Left lung (tissue), 10 donors: Measurements from ENCODE around the gene SORBS1. TPM values are rescaled to one million over a fixed set of nuclear protein-coding genes. Genes with fewer than 3 reads are reported as not detected.

ENCODE experiments used
- ATAC-seq: fragments of 200-7000 bp; cut with Tn5 transposase; one replicate; pipeline ENCODE4 v1.9.1; 2020; ENCODE audit warnings: moderate library complexity
- DNase-seq, 4 donors: peaks; one replicate each; pipeline ENCODE4 v3.0.0-alpha.2; 2013 to 2020
- H3K27ac ChIP-seq, 2 donors: fragments of 200-600 bp; sonication (generic) in 1 of 2; one replicate each; pipeline versions ENCODE4 v1.5.0 to v1.8.0; 2020 to 2021
- H3K27me3 ChIP-seq, 2 donors: fragments of 200-600 bp; sonication (generic) in 1 of 2; one replicate each; pipeline versions ENCODE4 v1.5.0 to v1.8.0; 2020 to 2021
- H3K36me3 ChIP-seq, 2 donors: fragments of 200-600 bp; sonication (generic) in 1 of 2; one replicate each; pipeline versions ENCODE4 v1.5.0 to v1.8.0; 2020 to 2021
- H3K4me1 ChIP-seq, 2 donors: fragments of 200-600 bp; one replicate each; pipeline ENCODE4 v1.8.0; 2021
- H3K4me3 ChIP-seq, 2 donors: fragments of 200-600 bp; sonication (generic) in 1 of 2; one replicate each; pipeline versions ENCODE4 v1.5.0 to v1.8.0; 2020 to 2021; ENCODE audit warnings: mild to moderate bottlenecking in 1 of 2
- H3K9me3 ChIP-seq, 2 donors: fragments of 200-600 bp; sonication (generic) in 1 of 2; one replicate each; pipeline versions ENCODE4 v1.5.0 to v1.8.0; 2020 to 2021
- intact Hi-C, 2 donors: fragments of 100-400 bp; cut with DNase I; formaldehyde crosslinking; loops; one replicate each; pipeline versions ENCODE4 v1.11.2 to v1.14.2; 2022
- polyA plus RNA-seq, 6 donors: library from polyadenylated mRNA; unstranded; fragments of 120-200 nt; gene quantifications; one replicate each; pipeline ENCODE4 v1.2.1, GENCODE V29; 2013; ENCODE audit not compliant: insufficient read length in 6 of 6
- total RNA-seq, 2 donors: library from RNA; stranded (reverse); fragmentation: NEBNext Ultra II Directional; extraction: Animal tissue kit (Norgen Biotek cat#: 25700); gene quantifications; one replicate each; pipeline ENCODE4 v1.2.1, GENCODE V29; 2021
- TF ChIP-seq, protein P1 (sequence below), 2 donors: fragments of 200-600 bp; sonication (generic) in 1 of 2; IDR thresholded peaks; one replicate each; pipeline versions ENCODE4 v1.5.0 to v1.8.0; 2021; ENCODE audit warnings: antibody characterized with exemption in 2 of 2
- donor health status: DM: no; HTN: yes; CAD: no.
- donor health status: DM: no; HTN: no; CAD: no.

The SORBS1 gene
- total and polyA plus RNA-seq, 8 donors: 23.3 to 52.7 (median 36.4) TPM

DNA sequence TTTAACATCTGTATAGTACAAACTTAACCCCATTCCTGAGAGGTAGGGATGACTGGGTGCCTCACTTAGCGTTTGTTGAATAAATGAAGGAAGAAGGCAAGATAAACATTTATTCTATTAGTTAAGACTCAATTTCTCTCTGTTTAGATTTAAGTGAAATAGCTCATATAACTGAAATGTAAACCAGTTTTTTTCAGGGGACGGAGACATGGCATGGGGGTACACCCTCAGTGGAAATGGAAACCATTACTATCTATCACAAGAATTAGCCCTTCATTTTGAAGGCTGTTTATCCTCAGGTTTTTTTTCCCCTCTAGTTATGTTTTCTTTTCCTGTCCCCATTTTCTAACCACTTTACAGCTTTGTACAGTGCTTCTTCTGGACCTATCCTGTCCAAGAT, 234.8 kb downstream of the SORBS1 start:
- DNase-seq (no peak), ATAC-seq (no peak)
- TF ChIP-seq, protein P1, sequence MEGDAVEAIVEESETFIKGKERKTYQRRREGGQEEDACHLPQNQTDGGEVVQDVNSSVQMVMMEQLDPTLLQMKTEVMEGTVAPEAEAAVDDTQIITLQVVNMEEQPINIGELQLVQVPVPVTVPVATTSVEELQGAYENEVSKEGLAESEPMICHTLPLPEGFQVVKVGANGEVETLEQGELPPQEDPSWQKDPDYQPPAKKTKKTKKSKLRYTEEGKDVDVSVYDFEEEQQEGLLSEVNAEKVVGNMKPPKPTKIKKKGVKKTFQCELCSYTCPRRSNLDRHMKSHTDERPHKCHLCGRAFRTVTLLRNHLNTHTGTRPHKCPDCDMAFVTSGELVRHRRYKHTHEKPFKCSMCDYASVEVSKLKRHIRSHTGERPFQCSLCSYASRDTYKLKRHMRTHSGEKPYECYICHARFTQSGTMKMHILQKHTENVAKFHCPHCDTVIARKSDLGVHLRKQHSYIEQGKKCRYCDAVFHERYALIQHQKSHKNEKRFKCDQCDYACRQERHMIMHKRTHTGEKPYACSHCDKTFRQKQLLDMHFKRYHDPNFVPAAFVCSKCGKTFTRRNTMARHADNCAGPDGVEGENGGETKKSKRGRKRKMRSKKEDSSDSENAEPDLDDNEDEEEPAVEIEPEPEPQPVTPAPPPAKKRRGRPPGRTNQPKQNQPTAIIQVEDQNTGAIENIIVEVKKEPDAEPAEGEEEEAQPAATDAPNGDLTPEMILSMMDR (IDR thresholded peaks at IDR 0.05): no peak
- H3K27me3 ChIP-seq: no peaks in the 10 kb centered on the region
- no peaks in the 10 kb centered on the region for H3K9me3 ChIP-seq
- intact Hi-C loops: no loop called here
- peaks cover 0 to 18% of the 10 kb centered on the region in 2 donors for H3K4me1 ChIP-seq
- H3K36me3 ChIP-seq: peaks cover 0 to 7% of the 10 kb centered on the region in 2 donors
- no peak overlapping the region for H3K27ac ChIP-seq
- no peak overlapping the region for H3K4me3 ChIP-seq

DNA sequence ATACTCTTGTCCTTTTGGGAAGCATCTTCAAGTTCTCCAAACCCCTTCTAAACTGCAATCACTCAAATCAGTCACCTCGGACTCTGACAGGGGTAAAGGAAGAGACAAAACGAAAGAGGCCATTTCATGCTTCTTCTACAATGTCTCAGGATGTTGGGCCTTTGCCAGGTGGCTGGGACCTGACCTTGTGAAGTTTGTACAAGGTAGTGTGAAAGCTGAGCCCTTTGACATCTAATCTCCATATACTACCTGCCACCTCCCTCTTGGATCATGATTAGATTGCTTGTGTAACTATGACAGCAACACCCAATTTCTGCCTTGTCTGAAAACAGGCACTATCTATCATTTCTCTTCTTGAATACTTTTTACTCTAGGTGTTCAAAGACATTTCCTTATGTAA, 235.3 kb downstream of the SORBS1 start:
- ATAC-seq: no peak
- Histone ChIP-seq H3K4me1 (peaks cover 0 to 18% of the 10 kb centered on the region in 2 donors), H3K27ac (no peak overlapping the region), H3K4me3 (no peak overlapping the region), H3K9me3 (no peaks in the 10 kb centered on the region), H3K36me3 (peaks cover 0 to 7% of the 10 kb centered on the region in 2 donors), H3K27me3 (no peaks in the 10 kb centered on the region)
- TF ChIP-seq, protein P1 (IDR thresholded peaks at IDR 0.05): no peak
- DNase-seq: no peak
- intact Hi-C loops: no loop called here

DNA sequence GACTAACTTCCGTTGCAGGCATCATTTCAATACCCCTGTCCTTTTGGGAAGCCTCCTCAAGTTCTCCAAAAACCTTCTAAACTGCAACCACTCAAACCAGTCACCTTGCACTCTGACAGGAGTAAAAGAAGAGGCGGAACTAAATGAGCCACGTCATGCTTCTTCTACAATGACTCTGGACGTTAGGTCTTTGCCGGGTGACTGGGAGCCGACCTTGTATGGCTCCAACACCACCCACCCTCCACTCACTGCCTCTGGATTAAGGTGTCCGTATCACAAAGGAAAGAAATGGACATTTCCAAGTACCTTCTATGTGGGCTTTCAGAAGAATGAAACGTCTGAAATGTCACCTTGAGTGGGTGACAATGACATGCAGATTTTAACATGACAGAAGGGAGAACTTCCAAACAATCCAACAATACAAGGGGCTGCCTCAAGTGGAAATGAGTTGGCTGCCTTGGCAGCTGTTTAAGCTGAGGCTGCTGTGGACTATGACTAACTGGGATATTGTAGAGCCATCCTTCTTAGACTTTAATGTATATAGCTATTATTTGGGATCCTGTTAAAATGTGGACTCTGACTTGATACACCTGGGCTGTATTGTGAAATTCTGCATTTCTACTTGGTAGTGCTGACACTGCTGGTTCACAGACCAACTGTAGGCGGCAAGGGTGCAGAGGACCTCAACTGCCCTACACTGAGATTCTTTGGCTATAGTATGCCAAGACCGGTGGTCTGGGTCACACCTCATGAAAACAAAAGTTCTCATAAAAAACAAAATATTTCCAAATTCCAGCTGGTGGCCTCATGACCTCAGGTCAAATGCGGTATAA, 236.5 kb downstream of the SORBS1 start:
- TF ChIP-seq, protein P1 (IDR thresholded peaks at IDR 0.05): no peak

DNA sequence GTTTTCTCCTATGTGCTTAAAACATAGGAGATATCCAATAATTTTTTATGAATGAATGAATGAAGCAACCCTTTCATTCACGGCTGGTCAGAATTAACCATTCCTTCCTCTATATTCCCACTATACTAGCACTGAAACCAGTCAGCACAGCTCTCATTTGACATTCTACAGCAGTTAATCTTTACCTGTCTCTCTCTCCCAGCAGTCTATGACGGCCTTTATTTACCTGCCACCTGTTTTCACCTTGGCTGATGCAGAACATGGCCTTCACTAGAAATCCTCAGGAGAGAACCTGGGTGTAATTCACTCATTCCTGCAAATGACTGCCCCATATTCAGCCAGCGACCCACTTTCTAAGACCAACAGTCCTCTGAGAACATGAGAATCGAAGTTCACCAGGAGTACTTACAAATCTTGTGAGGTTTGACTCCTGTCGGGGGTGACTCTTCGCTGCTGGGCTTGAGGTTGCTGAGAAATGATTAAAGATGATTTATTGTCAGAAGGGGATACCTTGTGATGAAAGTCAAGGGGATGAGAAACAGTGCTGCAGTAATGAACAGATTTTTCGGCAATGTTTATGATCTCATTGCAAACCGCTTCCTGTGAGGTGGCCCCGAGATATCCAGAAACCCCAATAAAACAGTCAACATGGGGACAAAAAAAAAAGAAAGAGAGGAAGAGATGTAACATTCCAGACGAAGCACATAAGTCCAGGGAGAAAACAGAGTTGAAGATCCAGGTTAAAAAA, 239.4 kb downstream of the SORBS1 start:
- Histone ChIP-seq H3K36me3 (peaks cover 0 to 7% of the 10 kb centered on the region in 2 donors), H3K27ac (no peak overlapping the region), H3K27me3 (no peaks in the 10 kb centered on the region), H3K4me1 (peaks cover 0 to 6% of the 10 kb centered on the region in 2 donors), H3K9me3 (no peaks in the 10 kb centered on the region), H3K4me3 (no peak overlapping the region)
- intact Hi-C loops: no loop called here
- ATAC-seq (no peak), DNase-seq (no peak)
- TF ChIP-seq, protein P1 (IDR thresholded peaks at IDR 0.05): no peak

More for the DNA sequence above, 236.5 kb downstream of the SORBS1 start:
- Histone ChIP-seq H3K4me3 (no peak overlapping the region), H3K36me3 (peaks cover 0 to 7% of the 10 kb centered on the region in 2 donors), H3K4me1 (peaks cover 0 to 18% of the 10 kb centered on the region in 2 donors), H3K9me3 (no peaks in the 10 kb centered on the region), H3K27me3 (no peaks in the 10 kb centered on the region), H3K27ac (no peak overlapping the region)
- intact Hi-C loops: no loop called here
- DNase-seq (no peak), ATAC-seq (no peak)

DNA sequence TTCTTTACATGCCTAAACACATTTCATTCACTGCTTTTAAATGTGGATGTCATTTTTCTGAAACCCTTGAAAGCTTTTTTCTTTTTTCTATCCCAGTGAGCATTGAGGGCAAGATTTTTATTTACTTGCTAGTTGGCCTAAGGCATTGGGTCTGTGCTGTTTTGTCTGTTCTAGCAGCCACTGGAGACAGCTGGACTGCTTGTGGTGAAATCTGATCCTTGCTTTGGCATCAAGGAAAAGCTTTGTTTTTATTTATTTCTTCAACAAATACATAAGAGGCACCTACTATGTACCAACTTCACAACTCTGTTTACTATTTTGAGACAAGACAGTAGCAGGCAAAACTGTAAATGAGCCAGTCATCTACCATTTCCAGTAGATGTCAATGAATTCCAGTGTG, 241.9 kb downstream of the SORBS1 start:
- peak in 2 of 4 donors; percentile 36 to 64 for DNase-seq
- intact Hi-C loops: no loop called here
- no peaks in the 10 kb centered on the region for H3K4me1 ChIP-seq

More for the DNA sequence above, 241.9 kb downstream of the SORBS1 start:
- Histone ChIP-seq H3K36me3 (peaks cover 0 to 7% of the 10 kb centered on the region in 2 donors), H3K27me3 (no peaks in the 10 kb centered on the region), H3K27ac (no peak overlapping the region), H3K4me3 (no peak overlapping the region), H3K9me3 (no peaks in the 10 kb centered on the region)
- TF ChIP-seq, protein P1 (IDR thresholded peaks at IDR 0.05): no peak
- ATAC-seq: no peak
